GM21526 (cell line): ENCODE results near the gene ZNRF4.

Experiments used
- ATAC-seq: cut with Tn5 transposase; IDR thresholded peaks from one replicate; pipeline ENCODE4 v1.9.1; 2021; ENCODE audit warnings: moderate library complexity; ENCODE audit not compliant: unreplicated experiment, low FRiP score

ZNRF4 gene

GRCh38 chr19:5439452-5439851 is 15.8 kb upstream of the ZNRF4 start:
- ATAC-seq = no peak

GRCh38 chr19:5440299-5440698 is 14.9 kb upstream of the ZNRF4 start:
- ATAC-seq = no peak

DNA sequence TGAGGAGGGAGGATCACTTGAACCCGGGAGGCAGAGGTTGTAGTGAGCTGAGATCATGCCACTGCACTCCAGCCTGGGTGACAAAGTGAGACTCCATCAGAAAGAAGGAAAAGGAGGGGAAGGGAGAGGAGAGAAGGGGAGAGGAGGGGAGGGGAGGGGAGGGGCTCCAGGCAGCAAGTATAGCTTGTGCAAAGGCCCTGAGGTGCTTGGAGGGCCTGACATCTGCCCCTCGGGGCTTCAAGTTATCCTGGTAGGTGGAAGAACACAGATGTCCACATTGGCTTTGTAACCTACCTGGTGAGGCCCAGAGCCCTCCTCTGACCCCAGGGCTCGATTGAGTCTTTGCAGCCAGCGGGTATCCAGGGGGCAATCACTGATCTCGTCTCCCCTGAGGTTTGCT is 11.5 kb upstream of the ZNRF4 start:
- ATAC-seq = no peak

DNA sequence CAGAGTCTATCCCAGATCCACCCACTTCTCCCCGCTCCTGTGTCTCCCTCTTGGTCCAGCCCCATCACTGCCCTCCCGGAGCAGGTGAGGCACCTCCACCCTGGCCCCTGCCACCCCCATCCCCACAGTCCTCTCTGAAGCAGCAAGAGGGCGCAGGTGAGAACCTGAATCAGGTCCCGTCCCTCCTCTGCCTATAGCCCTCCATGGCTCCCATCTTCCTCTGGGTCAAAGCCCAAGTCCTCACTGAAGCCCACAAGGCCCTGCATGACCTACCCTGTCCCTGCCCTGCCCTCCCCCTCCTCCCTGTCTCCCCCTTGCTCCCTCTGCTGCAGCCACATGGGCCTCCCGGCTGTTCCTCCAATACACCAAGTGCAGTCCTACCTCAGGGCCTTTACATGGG is 10.8 kb upstream of the ZNRF4 start:
- ATAC-seq = no peak

- ATAC-seq = no peak
These were observed 10.1 kb upstream of the ZNRF4 start for GRCh38 chr19:5445071-5445470.

GRCh38 chr19:5445561-5446055 is 9.6 kb upstream of the ZNRF4 start:
- no peak for ATAC-seq

DNA sequence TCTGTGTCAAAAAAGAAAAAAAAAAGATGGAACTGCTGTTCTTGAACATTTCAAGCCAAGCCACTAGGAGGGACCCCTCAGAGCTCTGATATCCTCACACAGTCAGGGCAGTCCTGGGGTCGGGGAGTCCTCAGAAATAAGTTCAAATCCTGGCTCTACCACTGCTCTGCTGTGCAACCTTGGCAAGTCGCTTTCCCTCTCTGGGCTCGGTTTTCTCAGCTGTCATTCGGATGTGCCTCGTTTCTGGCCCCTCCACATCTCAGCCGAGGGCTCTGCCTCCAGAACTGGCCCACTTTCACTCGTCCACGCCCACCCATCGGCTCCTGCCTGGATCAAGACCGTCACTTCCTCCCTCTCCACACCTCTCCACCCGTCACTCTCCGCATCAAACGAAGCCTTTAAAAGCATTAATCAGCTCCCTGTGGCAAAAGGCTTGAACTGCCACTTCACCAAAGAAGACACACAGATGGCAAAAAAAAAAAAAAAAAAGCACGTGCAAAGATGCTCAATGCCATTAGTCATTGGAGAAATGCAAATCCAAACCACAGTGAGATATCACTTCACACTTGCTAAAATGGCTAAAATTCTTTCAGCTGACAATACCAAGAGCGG is 7.4 kb upstream of the ZNRF4 start:
- no peak for ATAC-seq

GRCh38 chr19:5448374-5448773 is 6.8 kb upstream of the ZNRF4 start:
- no peak for ATAC-seq

GRCh38 chr19:5450482-5451126 is 4.6 kb upstream of the ZNRF4 start:
- ATAC-seq = no peak

- no peak for ATAC-seq
These were observed 3.7 kb upstream of the ZNRF4 start for GRCh38 chr19:5451494-5451893.

- ATAC-seq = no peak
These were observed 2.3 kb upstream of the ZNRF4 start for GRCh38 chr19:5452594-5453565.

- no peak for ATAC-seq
These were observed 474 bp upstream of the ZNRF4 start for GRCh38 chr19:5454743-5455142.

GRCh38 chr19:5456130-5456840 is 1.1 kb downstream of the ZNRF4 start:
- ATAC-seq = no peak

- no peak for ATAC-seq
These were observed 1.6 kb downstream of the ZNRF4 start for GRCh38 chr19:5456841-5457200.

DNA sequence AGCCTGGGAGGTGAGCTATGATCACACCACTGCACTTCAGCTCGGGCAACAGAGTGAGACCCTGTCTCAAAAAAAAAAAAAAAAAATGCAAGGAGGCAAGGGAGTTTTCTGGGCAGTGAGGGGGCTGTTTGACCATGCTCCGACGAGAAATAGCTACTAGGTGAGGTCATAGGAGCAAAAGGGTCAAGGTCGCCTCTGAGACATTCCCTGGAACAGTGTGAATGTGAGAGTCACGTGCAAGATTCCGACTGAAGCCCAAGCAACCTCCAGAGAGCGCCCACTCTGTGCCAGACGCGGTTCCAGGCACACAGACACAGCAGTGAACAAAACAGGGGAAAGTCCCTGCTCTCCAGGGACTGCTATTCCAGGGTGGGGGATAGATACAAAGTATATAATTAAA is 2.5 kb downstream of the ZNRF4 start:
- ATAC-seq = no peak

DNA sequence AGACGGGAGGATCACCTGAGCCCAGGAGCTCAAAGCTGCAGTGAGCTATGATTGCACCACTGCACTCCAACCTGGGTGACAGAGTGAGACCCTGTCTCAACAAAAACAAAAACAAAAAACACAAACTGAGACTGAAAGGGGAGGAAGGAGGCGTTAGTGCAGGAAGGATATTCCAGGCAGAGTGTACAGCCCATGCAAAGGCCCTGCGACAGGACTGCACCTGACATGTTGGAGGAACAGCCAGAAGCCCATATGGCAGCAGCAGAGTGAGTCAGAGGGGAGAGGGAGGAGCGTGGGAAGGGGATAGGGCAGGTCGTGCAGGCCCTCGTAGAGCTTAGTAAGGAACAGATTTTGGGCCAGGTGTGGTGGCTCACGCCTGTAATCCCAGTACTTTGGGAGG is 3.2 kb downstream of the ZNRF4 start:
- no peak for ATAC-seq

GRCh38 chr19:5459360-5459759 is 4.1 kb downstream of the ZNRF4 start:
- no peak for ATAC-seq

DNA sequence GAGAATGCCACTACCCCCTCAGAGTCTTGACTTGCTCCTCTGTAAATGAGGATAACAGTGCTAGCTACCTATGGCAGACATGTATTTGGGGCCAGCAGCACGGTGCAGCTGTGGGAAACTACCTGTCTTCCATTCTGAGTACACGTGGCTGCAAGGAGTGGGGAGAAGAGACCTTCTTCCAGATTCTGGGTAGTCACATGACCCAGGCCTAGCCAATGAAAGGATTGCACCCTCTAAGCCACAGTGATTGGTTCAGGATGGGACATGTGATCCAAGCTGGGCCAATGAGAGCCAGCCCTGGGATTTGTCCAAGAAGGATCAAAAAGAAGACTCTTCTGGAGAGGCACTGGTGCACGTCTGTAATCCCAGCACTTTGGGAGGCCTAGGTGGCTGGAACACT is 5.5 kb downstream of the ZNRF4 start:
- no peak for ATAC-seq

DNA sequence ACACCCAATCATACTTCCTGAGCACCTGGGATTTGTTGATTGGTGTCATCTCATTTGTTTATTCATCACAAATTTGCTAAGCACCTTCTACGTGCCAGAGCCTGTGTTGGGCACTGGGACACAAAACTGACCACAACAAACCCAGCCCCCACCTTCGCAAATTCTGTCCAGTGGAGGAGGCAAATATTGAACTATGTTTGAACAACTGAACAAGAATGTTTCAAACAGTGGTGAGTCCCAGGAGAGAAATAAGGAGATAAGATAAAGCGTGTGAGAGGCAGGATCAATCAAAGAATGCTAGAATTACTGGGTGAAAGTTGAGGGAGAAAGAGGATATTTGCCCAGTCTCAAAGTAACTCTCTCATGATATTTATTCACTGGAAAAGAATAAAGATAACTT is 8.7 kb downstream of the ZNRF4 start:
- no peak for ATAC-seq

DNA sequence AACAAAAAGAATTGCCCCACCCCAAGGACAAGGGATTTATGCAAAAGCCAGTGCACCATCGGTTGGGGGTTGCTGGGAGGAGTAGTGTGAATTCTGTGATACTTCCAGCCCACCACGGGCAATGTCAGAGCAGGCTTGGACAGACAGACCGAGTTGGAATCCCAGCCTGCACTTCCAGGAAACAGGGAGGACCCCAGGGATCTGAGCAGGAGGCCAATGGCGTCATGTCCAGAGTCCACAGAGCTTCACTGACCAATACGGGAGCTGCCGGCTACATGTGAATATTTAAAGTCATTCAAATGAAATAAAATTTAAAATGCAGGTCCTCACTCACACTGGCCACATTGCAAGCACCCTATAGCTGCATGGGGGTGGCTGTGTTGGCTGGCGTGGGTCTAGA is 10.9 kb downstream of the ZNRF4 start:
- ATAC-seq = no peak

- no peak for ATAC-seq
These were observed 11.6 kb downstream of the ZNRF4 start for GRCh38 chr19:5466814-5467291.
